OCI-M2 (cell line): ENCODE data around the gene ARHGEF40.

Experiments
- DNase-seq: peaks from one replicate; lab custom pipeline; 2025; ENCODE audit not compliant: unreplicated experiment; lab: John Stamatoyannopoulos, UW

The ARHGEF40 gene

DNA sequence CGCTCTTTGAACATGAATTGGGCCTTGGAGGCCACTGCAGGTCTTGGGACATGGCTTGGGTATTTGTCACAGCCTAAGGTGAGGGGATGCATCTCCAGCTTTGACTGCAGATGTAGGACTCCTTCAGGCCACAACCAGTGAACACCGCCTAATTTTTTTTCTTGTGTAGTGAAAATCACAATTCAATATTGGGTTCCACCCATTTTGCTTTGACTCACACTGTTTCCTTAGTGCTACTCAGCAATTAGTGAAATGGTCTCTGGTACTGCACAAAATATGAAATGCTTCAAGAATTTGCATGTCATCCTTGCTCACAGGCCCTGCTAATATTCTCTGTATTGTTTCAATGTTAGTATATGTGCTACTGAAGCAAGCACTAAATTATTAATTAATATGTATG lies 43.3 kb downstream of the ARHGEF40 start:
- no peak for DNase-seq

DNA sequence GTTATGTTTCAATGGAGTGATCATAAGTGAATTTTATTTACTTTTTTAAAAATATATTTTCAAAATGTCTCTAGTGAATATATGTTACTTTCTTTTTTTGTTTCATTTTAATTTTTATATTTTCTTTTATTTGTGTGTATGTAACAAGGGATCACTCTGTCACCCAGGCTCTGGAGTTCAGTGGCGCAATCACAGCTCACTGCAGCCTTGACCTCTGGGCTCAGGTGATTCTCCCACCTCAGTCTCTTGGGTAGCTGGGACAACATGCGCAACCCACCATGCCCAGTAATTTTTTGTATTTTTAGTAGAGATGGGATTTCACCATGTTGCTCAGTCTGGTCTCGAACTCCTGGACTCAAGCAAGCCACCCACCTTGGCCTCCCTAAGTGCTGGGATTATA lies 48.8 kb downstream of the ARHGEF40 start:
- no peak for DNase-seq

- DNase-seq = no peak
Measured at GRCh38 chr14:21120686-21121085, 50.6 kb downstream of the ARHGEF40 start.

GRCh38 chr14:21121122-21121521 lies 51.0 kb downstream of the ARHGEF40 start:
- DNase-seq = no peak

DNA sequence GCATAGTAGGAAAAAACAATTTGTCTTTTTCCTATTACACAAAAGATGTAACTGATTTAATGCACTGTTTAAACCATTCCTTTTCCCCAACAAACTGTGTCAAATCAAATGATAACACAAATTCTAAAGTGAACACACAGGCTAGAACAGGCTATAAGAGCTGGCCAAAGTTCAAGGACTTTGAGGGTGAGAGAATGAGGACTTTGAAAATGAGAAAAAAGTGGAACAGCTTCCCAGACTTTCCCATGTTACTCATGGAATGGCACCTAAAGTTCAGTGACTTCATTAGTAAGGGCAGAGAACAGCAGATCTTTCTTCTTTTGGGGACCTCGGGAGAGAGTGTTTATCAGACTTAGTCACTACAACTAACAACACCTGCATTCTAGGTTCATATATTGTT lies 53.3 kb downstream of the ARHGEF40 start:
- no peak for DNase-seq

DNA sequence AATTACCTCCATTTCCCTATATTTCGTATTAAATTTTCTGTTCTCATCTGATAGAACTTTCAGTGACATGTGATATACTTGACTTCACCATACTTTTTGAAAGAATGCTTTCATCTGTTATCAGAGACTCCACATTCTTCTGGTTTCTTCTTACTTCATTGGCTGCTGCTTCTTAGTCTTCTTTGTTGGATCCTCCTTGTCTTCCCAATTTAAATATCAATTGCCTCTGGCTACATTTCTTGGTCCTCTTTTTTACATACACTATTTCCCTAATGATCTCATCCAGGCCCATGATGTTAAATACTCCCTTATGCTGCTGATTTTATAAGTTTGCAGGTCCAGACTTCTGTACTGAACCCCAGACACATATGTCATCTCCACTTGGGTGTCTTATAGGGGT lies 63.8 kb downstream of the ARHGEF40 start:
- DNase-seq = no peak

DNA sequence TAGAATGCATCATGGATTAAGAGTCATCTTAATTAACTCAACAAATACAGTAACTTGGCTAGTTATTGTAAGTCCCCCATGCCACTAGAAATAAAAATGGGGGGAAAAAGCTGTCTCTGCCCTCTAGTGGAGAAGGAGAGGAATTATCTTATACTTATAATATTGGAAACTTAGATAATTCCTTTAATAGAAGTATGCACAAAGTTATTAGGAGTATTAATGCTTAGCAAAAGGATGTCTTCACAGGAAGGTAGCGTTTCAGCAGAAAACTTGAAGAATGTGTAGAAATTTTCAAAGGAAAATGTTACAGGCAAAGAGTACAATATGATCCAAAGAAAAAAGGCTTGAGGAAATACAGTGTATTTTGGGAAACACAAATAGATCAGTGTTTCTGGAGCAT lies 65.9 kb downstream of the ARHGEF40 start:
- no peak for DNase-seq
